ENCODE measurements around the gene SETD2. TPM values are rescaled to one million over a fixed set of nuclear protein-coding genes. Genes with fewer than 3 reads are reported as not detected.

The SETD2 gene
- total RNA-seq, 1 experiment from 2014 or later = 28.8 TPM

- ChIA-PET POLR2A (ENCODE audit: low non-redundant PET) (no interaction called here), CTCF (no interaction called here)
- Histone ChIP-seq H3K36me3 (ENCODE audit: insufficient read depth, low read length, poor library complexity, severe bottlenecking) (peaks cover 9% of the 10 kb centered on the region), H3K4me1 (ENCODE audit: insufficient read depth, low read length, poor library complexity, severe bottlenecking) (no peaks in the 10 kb centered on the region), H3K27ac (ENCODE audit: low read depth, low read length, poor library complexity, severe bottlenecking) (no peak overlapping the region), H3K4me3 (ENCODE audit: low read depth, low read length, poor library complexity, severe bottlenecking) (no peak overlapping the region), H3K27me3 (replicated peaks; ENCODE audit: insufficient read depth, low read depth, low read length, poor library complexity) (no peaks in the 10 kb centered on the region), H3K9me3 (ENCODE audit: low read depth, low read length, poor library complexity, severe bottlenecking) (no peaks in the 10 kb centered on the region)
- BruUV-seq (replicated peaks) = no TSS peak
- no peak for TF ChIP-seq EZH2 (IDR thresholded peaks at IDR 0.05; ENCODE audit: borderline replicate concordance, low read depth, low read length, poor library complexity, severe bottlenecking)
- TF ChIP-seq, protein P1, sequence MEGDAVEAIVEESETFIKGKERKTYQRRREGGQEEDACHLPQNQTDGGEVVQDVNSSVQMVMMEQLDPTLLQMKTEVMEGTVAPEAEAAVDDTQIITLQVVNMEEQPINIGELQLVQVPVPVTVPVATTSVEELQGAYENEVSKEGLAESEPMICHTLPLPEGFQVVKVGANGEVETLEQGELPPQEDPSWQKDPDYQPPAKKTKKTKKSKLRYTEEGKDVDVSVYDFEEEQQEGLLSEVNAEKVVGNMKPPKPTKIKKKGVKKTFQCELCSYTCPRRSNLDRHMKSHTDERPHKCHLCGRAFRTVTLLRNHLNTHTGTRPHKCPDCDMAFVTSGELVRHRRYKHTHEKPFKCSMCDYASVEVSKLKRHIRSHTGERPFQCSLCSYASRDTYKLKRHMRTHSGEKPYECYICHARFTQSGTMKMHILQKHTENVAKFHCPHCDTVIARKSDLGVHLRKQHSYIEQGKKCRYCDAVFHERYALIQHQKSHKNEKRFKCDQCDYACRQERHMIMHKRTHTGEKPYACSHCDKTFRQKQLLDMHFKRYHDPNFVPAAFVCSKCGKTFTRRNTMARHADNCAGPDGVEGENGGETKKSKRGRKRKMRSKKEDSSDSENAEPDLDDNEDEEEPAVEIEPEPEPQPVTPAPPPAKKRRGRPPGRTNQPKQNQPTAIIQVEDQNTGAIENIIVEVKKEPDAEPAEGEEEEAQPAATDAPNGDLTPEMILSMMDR (conservative IDR thresholded peaks at IDR 0.05; ENCODE audit: low read depth, low read length) = no peak
- no peak for DNase-seq (ENCODE audit: low spot score)
- intact Hi-C loops (cut with micrococcal nuclease; ENCODE audit: unreplicated experiment) = no loop called here
Measured at GRCh38 chr3:47108546-47108945, 55.4 kb downstream of the SETD2 start.

- no peak overlapping the region for H3K4me3 ChIP-seq (ENCODE audit: low read depth, low read length, poor library complexity, severe bottlenecking)
- TF ChIP-seq, protein P1 (conservative IDR thresholded peaks at IDR 0.05; ENCODE audit: low read depth, low read length) = no peak
- no peak for TF ChIP-seq EZH2 (IDR thresholded peaks at IDR 0.05; ENCODE audit: borderline replicate concordance, low read depth, low read length, poor library complexity, severe bottlenecking)
- no peak for DNase-seq (ENCODE audit: low spot score)
- ChIA-PET CTCF (no interaction called here), POLR2A (ENCODE audit: low non-redundant PET) (no interaction called here)
- BruUV-seq (replicated peaks) = no TSS peak
- H3K9me3 ChIP-seq (ENCODE audit: low read depth, low read length, poor library complexity, severe bottlenecking) = no peaks in the 10 kb centered on the region
- no peak overlapping the region for H3K27ac ChIP-seq (ENCODE audit: low read depth, low read length, poor library complexity, severe bottlenecking)
- H3K36me3 ChIP-seq (ENCODE audit: insufficient read depth, low read length, poor library complexity, severe bottlenecking) = no peaks in the 10 kb centered on the region
- no peaks in the 10 kb centered on the region for H3K4me1 ChIP-seq (ENCODE audit: insufficient read depth, low read length, poor library complexity, severe bottlenecking)
- intact Hi-C loops (cut with micrococcal nuclease; ENCODE audit: unreplicated experiment) = no loop called here
- H3K27me3 ChIP-seq (replicated peaks; ENCODE audit: insufficient read depth, low read depth, low read length, poor library complexity) = no peaks in the 10 kb centered on the region
Measured at GRCh38 chr3:47104259-47104658, 59.7 kb downstream of the SETD2 start.

- ChIA-PET POLR2A (ENCODE audit: low non-redundant PET) (no interaction called here), CTCF (no interaction called here)
- H3K4me1 ChIP-seq (ENCODE audit: insufficient read depth, low read length, poor library complexity, severe bottlenecking) = no peaks in the 10 kb centered on the region
- intact Hi-C loops (cut with micrococcal nuclease; ENCODE audit: unreplicated experiment) = no loop called here
- H3K4me3 ChIP-seq (ENCODE audit: low read depth, low read length, poor library complexity, severe bottlenecking) = no peak overlapping the region
- H3K9me3 ChIP-seq (ENCODE audit: low read depth, low read length, poor library complexity, severe bottlenecking) = no peaks in the 10 kb centered on the region
- no peaks in the 10 kb centered on the region for H3K27me3 ChIP-seq (replicated peaks; ENCODE audit: insufficient read depth, low read depth, low read length, poor library complexity)
- no TSS peak for BruUV-seq (replicated peaks)
- DNase-seq (ENCODE audit: low spot score) = no peak
- no peak overlapping the region for H3K27ac ChIP-seq (ENCODE audit: low read depth, low read length, poor library complexity, severe bottlenecking)
- no peaks in the 10 kb centered on the region for H3K36me3 ChIP-seq (ENCODE audit: insufficient read depth, low read length, poor library complexity, severe bottlenecking)
- no peak for TF ChIP-seq EZH2 (IDR thresholded peaks at IDR 0.05; ENCODE audit: borderline replicate concordance, low read depth, low read length, poor library complexity, severe bottlenecking)
- TF ChIP-seq, protein P1 (conservative IDR thresholded peaks at IDR 0.05; ENCODE audit: low read depth, low read length) = no peak
Measured at GRCh38 chr3:47103619-47104018, 60.3 kb downstream of the SETD2 start.

Data from A673 (cell line).